Dermis microvascular lymphatic vessel endothelial cell (primary cell): ENCODE results near the gene SMC6. TPM values are rescaled to one million over a fixed set of nuclear protein-coding genes. Genes with fewer than 3 reads are reported as not detected.

Source experiments
- DNase-seq, 2 donors: peaks; one replicate each; pipeline versions ENCODE4 v3.0.0 to v3.0.0-alpha.2; 2010; ENCODE audit warnings: low read depth in 2 of 2
- total RNA-seq: library from RNA; depleted of rRNA; stranded (reverse); fragments of >200 nt; gene quantifications from 2 replicates; pipeline ENCODE4 v1.2.1, GENCODE V29; 2014

Gene SMC6
- total RNA-seq, 1 donor from 2014 or later, result 14.0 TPM

- no peak for DNase-seq
Measured at GRCh38 chr2:17617955-17618354, 135.7 kb downstream of the SMC6 start.

DNA sequence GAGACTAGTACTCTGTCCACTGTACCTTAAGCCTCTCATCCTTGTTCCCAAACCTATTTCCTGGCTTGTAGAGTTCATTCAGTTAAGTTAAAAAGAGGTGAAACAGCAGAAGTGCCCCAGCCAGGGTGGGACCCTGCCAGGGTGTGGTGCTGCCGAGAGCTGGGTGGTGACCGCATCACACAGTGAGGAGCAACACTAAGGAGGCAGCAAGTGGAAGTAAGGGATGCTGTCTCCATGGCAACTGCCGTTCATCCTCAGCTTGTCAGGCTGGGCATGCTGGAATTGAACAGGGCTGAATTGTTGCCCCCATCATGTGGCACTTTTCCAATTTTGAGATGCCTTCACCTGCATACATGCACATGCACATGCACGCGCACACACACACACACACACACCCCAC lies 136.1 kb downstream of the SMC6 start:
- no peak for DNase-seq

DNA sequence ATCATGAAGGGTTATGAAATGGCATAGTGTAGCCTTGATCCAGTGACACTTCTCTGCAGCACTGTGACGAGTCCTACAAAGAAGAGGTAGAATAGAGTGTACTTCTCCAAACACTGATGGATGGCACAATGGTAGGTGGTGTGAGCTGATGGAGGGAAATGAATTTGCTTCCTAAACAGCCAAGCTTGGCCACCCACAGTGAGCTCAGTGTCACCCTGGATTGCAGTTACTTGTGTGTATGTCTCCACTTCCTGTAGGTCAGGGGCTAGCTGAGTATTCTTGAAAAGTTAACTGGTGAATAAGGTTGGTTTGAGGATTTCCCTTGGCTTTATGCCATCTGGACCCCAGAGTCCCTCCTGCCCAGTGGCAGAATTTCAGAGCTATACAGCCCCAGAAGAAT lies 137.2 kb downstream of the SMC6 start:
- no peak for DNase-seq

DNA sequence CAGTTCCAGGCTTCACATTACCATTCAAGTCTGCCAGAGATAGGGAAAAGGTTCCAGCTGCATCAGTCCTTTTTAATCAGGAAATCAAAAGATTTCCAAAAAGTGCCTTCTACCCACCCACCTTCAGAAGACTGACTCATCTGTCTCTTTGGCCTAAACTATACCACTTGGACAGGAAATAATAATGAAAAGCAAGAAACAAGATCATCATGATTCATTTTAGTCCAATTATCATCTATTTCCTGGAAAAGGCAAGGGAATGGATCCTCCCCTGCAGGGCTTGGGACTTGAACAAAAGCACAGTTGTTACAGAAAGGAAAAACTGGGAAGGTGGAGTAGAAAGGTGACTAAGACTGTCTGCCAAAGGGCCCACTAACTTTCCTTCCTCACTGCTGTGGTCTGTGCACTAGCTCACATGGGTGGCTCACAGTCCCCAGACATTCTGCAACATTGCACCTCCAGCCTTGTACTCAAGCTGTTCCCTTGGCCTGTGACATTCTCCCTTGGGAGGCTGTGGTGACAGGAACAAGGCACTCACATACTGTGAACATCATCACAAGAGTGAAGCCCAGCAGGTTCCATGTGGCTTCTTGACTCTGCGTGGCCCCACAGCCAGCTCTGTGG lies 137.8 kb downstream of the SMC6 start:
- DNase-seq, result no peak

GRCh38 chr2:17615147-17615546 lies 138.5 kb downstream of the SMC6 start:
- no peak for DNase-seq

DNA sequence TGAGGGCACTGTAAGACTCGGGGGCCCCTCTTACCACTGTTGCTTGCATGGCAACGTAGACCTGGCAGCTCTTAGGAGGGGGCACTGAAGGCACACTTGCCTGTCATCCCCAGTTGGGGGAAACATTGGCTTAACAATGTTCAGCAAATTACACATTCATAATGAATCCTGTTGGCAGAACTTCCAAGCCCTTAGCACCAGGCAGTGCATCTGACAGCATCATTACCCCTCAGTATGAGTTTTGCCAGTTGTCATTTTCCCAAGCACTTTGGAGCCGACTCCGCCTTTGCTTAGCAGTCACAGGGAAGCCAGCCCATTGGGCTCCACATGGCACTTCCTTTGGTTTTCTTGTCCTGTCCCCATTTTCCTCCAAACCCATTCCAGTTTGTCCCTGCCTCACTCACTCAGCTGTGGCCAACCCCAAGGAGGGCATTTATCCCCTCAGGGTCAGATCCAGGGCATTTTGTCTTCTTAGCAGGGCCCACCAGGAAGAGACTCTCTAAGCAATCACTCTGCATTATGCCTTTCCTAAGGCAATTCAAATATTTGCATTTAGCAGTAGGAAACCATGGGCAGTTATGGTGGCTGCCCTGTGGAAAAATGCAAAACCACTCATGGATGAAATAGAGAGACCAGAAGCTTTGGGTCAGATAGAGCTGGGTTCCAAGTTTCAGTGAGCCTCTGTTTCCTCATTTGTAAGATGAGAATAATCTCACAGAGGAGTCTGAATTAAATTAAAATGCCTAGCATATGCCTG lies 139.3 kb downstream of the SMC6 start:
- DNase-seq, result no peak

Other genes with a start within 250 kb of the SMC6 start
- gene RAD51AP2, start 235.4 kb downstream of the SMC6 start, total RNA-seq, result not detected in 2 replicates
- gene VSNL1, start 213.1 kb downstream of the SMC6 start, total RNA-seq, result 0.13 TPM in 1 of 2 replicates, not detected in the other
- 4.9 and 5.6 TPM in 2 replicates for gene GEN1, start 328 bp upstream of the SMC6 start, total RNA-seq
- gene MSGN1, start 62.6 kb upstream of the SMC6 start, total RNA-seq, result not detected in 2 replicates
- 0.25 and 0.39 TPM in 2 replicates for gene KCNS3, start 124.9 kb upstream of the SMC6 start, total RNA-seq